SU-DHL-6 (cell line): ENCODE results near the gene SIL1.

ENCODE experiments used
- EZH2phosphoT487 ChIP-seq: fragments of 200-600 bp; sonication (generic), shearing (Covaris generic); conservative IDR thresholded peaks from 2 replicates; pipeline ENCODE4 v1.6.1; 2018; ENCODE audit warnings: mild to moderate bottlenecking, antibody characterized with exemption, low read length, moderate library complexity, mixed read lengths
- TF ChIP-seq, protein P1 (sequence below): fragments of 200-600 bp; sonication (generic); IDR thresholded peaks from one replicate; pipeline ENCODE4 v1.5.1; 2017; ENCODE audit warnings: antibody characterized with exemption, mild to moderate bottlenecking, low read length, moderate library complexity; ENCODE audit not compliant: insufficient read depth, poor library complexity, severe bottlenecking

DNA sequence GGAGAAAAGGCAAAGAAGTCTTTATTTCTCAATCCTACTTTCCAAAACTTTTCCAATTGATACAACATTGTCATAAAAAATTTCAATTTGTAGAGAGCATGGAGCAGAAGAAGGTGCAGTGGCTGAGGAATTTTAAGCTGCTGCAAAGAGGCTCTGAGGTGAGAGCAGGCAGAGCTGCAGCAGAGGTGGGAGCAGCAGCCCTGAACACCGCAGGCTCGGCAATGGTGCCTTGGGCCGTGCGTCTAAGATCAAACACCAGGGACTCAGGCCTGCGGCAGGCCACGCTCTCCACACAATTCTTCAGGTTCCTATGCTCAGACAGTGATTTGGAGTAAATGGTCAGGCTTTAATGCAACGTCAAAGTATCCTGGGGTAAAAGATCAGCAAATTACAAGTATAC, 46.3 kb downstream of the SIL1 start:
- TF ChIP-seq, protein P1, sequence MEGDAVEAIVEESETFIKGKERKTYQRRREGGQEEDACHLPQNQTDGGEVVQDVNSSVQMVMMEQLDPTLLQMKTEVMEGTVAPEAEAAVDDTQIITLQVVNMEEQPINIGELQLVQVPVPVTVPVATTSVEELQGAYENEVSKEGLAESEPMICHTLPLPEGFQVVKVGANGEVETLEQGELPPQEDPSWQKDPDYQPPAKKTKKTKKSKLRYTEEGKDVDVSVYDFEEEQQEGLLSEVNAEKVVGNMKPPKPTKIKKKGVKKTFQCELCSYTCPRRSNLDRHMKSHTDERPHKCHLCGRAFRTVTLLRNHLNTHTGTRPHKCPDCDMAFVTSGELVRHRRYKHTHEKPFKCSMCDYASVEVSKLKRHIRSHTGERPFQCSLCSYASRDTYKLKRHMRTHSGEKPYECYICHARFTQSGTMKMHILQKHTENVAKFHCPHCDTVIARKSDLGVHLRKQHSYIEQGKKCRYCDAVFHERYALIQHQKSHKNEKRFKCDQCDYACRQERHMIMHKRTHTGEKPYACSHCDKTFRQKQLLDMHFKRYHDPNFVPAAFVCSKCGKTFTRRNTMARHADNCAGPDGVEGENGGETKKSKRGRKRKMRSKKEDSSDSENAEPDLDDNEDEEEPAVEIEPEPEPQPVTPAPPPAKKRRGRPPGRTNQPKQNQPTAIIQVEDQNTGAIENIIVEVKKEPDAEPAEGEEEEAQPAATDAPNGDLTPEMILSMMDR, result no peak
- TF ChIP-seq EZH2phosphoT487, result no peak
